ENCODE data around the gene KLHL18. TPM values are rescaled to one million over a fixed set of nuclear protein-coding genes. Genes with fewer than 3 reads are reported as not detected.

Gene KLHL18
- total and polyA plus RNA-seq, 2 of the 4 experiments (the other 2 are of a cell fraction) = 29.1 to 76.2 TPM

Small RNAs within 50 kb of the gene (microRNA-seq; reads per million reads assigned to microRNA genes)
- not detected for gene SNORD13P3 (ENCODE audit: insufficient read depth, insufficient read length)

Small RNAs within 50 kb of the gene (small RNA-seq; reads per million reads assigned to genes)
- gene SNORD13P3 = 0 to 4.6 (median 0) reads per million in 5 experiments

Other genes starting within 250 kb of the KLHL18 start
- 20.1 and 30.3 TPM in 2 replicates for gene SETD2, start 118.8 kb upstream of the KLHL18 start, total RNA-seq (2012; rRNA removed)
- 14.9 and 18.3 TPM in 2 replicates for gene SETD2, start 118.8 kb upstream of the KLHL18 start, polyA plus RNA-seq (2012; rRNA removed)
- 1.8 and 3.6 TPM in 2 replicates for gene KIF9, start 145 bp upstream of the KLHL18 start, total RNA-seq (2012; rRNA removed)
- 5.0 and 5.7 TPM in 2 replicates for gene KIF9, start 145 bp upstream of the KLHL18 start, polyA plus RNA-seq (2012; rRNA removed)
- 4.4 and 4.5 TPM in 2 replicates for gene PTPN23, start 98.1 kb downstream of the KLHL18 start, total RNA-seq (2012; rRNA removed)
- 13.9 and 15.1 TPM in 2 replicates for gene PTPN23, start 98.1 kb downstream of the KLHL18 start, polyA plus RNA-seq (2012; rRNA removed)
- 30.8 and 34.6 TPM in 2 replicates for gene SCAP, start 193.0 kb downstream of the KLHL18 start, total RNA-seq (2012; rRNA removed)
- gene SCAP, start 193.0 kb downstream of the KLHL18 start, polyA plus RNA-seq (2012; rRNA removed) = 25.3 and 27.8 TPM in 2 replicates
- gene ELP6, start 230.8 kb downstream of the KLHL18 start, total RNA-seq (2012; rRNA removed) = 26.1 and 31.4 TPM in 2 replicates
- 44.9 and 49.4 TPM in 2 replicates for gene ELP6, start 230.8 kb downstream of the KLHL18 start, polyA plus RNA-seq (2012; rRNA removed)

All from IMR-90 (cell line).